HepG2 (cell line): Measurements from ENCODE around the gene ITGB7. TPM values are rescaled to one million over a fixed set of nuclear protein-coding genes. Genes with fewer than 3 reads are reported as not detected.

ENCODE experiments used
- ADNP ChIP-seq: sonication (generic); formaldehyde crosslinking; IDR thresholded peaks from 2 replicates; pipeline ENCODE4 v1.4.0; 2020; ENCODE audit warnings: missing genetic modification reagents
- CBFB ChIP-seq: sonication (generic); formaldehyde crosslinking; IDR thresholded peaks from 2 replicates; pipeline ENCODE4 v1.4.0; 2020; ENCODE audit warnings: missing genetic modification reagents
- KDM1A ChIP-seq: IDR thresholded peaks from 2 replicates; pipeline ENCODE4 v1.6.1; 2016; ENCODE audit warnings: missing compliant biosample characterization
- PRPF4 ChIP-seq: fragments of 200-400 bp; formaldehyde crosslinking; IDR thresholded peaks from 2 replicates; pipeline ENCODE4 v1.6.1; 2016; ENCODE audit warnings: low read length, low read depth; ENCODE audit not compliant: poor library complexity, severe bottlenecking
- WIZ ChIP-seq: sonication (generic); formaldehyde crosslinking; IDR thresholded peaks from 2 replicates; pipeline ENCODE4 v1.5.1; 2020; ENCODE audit warnings: mild to moderate bottlenecking, missing genetic modification reagents
- ZNF232 ChIP-seq: sonication (generic); formaldehyde crosslinking; IDR thresholded peaks from 2 replicates; pipeline ENCODE4 v1.4.0; 2020; ENCODE audit warnings: missing genetic modification reagents, borderline replicate concordance
- ZNF432 ChIP-seq: sonication (generic); formaldehyde crosslinking; IDR thresholded peaks from 2 replicates; pipeline ENCODE4 v1.5.0; 2020; ENCODE audit warnings: missing genetic modification reagents, mild to moderate bottlenecking, borderline replicate concordance
- ZNF605 ChIP-seq: sonication (generic); formaldehyde crosslinking; IDR thresholded peaks from 2 replicates; pipeline ENCODE4 v1.8.0; 2022; ENCODE audit warnings: mild to moderate bottlenecking, missing genetic modification reagents
- ZNF746 ChIP-seq: sonication (generic); formaldehyde crosslinking; IDR thresholded peaks from 2 replicates; pipeline ENCODE4 v1.8.0; 2022; ENCODE audit warnings: mild to moderate bottlenecking, missing genetic modification reagents
- polyA plus RNA-seq, 8 experiments: library from polyadenylated mRNA; depleted of rRNA in 3 of 8; stranded (reverse) in 7 of 8; unstranded in 1 of 8; fragments of >200 nt; fragmentation: Illumina TruSeq in 4 of 8; extraction: Trizol in 4 of 8; gene quantifications; 2 replicates each; pipeline versions ENCODE4 v1.2.1 to v1.2.3, GENCODE V29; 2011 to 2016; ENCODE audit warnings: low read depth in 4 of 8, missing spikeins in 1 of 8, mixed read lengths in 1 of 8; ENCODE audit not compliant: insufficient read depth in 1 of 8
- total RNA-seq, 5 experiments: library from RNA; depleted of rRNA; stranded (reverse); fragments of >200 nt; fragmentation: Illumina TruSeq; extraction: Trizol; gene quantifications; 2 replicates each; pipeline ENCODE4 v1.2.3, GENCODE V29; 2016; ENCODE audit warnings: low read depth in 1 of 5
- TF ChIP-seq, protein P1 (sequence below): sonication (generic); formaldehyde crosslinking; IDR thresholded peaks from 2 replicates; pipeline ENCODE4 v1.4.0; 2020; ENCODE audit warnings: missing genetic modification reagents

The ITGB7 gene
- total and polyA plus RNA-seq, 2 of the 13 experiments (the other 11 are each of a cell fraction or from before 2014, with no cell fraction given) = 0.16 to 0.18 TPM

DNA sequence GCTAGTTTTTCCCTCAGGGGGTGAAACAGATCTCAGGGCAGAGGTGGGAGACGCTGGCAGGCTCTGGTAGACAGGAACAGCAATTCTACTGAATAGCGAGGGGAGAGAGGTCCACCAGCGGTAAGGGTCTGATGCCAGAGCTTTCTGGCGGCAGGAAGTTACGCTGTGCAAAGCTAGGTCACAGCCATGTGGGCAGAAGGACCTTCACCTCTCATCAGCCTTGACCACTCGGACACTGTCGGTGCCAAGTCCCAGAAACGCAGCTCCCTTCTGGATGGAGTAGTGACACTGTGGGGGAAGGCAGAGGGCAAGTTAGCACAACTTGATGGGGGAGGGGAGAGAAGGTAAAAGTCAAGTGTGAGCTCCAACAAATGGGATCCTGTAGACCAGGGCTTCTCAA is 36.8 kb downstream of the ITGB7 start (continued):
- TF ChIP-seq, protein P1, sequence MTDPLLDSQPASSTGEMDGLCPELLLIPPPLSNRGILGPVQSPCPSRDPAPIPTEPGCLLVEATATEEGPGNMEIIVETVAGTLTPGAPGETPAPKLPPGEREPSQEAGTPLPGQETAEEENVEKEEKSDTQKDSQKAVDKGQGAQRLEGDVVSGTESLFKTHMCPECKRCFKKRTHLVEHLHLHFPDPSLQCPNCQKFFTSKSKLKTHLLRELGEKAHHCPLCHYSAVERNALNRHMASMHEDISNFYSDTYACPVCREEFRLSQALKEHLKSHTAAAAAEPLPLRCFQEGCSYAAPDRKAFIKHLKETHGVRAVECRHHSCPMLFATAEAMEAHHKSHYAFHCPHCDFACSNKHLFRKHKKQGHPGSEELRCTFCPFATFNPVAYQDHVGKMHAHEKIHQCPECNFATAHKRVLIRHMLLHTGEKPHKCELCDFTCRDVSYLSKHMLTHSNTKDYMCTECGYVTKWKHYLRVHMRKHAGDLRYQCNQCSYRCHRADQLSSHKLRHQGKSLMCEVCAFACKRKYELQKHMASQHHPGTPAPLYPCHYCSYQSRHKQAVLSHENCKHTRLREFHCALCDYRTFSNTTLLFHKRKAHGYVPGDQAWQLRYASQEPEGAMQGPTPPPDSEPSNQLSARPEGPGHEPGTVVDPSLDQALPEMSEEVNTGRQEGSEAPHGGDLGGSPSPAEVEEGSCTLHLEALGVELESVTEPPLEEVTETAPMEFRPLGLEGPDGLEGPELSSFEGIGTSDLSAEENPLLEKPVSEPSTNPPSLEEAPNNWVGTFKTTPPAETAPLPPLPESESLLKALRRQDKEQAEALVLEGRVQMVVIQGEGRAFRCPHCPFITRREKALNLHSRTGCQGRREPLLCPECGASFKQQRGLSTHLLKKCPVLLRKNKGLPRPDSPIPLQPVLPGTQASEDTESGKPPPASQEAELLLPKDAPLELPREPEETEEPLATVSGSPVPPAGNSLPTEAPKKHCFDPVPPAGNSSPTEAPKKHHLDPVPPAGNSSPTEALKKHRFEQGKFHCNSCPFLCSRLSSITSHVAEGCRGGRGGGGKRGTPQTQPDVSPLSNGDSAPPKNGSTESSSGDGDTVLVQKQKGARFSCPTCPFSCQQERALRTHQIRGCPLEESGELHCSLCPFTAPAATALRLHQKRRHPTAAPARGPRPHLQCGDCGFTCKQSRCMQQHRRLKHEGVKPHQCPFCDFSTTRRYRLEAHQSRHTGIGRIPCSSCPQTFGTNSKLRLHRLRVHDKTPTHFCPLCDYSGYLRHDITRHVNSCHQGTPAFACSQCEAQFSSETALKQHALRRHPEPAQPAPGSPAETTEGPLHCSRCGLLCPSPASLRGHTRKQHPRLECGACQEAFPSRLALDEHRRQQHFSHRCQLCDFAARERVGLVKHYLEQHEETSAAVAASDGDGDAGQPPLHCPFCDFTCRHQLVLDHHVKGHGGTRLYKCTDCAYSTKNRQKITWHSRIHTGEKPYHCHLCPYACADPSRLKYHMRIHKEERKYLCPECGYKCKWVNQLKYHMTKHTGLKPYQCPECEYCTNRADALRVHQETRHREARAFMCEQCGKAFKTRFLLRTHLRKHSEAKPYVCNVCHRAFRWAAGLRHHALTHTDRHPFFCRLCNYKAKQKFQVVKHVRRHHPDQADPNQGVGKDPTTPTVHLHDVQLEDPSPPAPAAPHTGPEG (CRISPR knock-in tag) = no peak
- TF ChIP-seq ZNF605 (CRISPR knock-in tag) (no peak), PRPF4 (no peak), ZNF432 (CRISPR knock-in tag) (no peak), CBFB (no peak), KDM1A (CRISPR knock-in tag) (no peak), ZNF746 (no peak), ADNP (CRISPR knock-in tag) (no peak), ZNF232 (CRISPR knock-in tag) (no peak), WIZ (CRISPR knock-in tag) (no peak)
